GM12891 (cell line): ENCODE data around the gene RGS3.
A peak's percentile ranks its signal among the peaks of the same experiment; 100 is the strongest.

ENCODE experiments used
- DNase-seq: peaks from one replicate; pipeline ENCODE4 v3.0.0; 2011; ENCODE audit warnings: low spot score; ENCODE audit not compliant: insufficient read length
- FAIRE-seq: peaks from 2 replicates; lab custom pipeline; 2011; peaks lifted over from hg19 to GRCh38; lab: Jason Lieb, UNC
- PAX5 ChIP-seq: IDR thresholded peaks from 2 replicates; pipeline ENCODE4 v1.6.1; 2011; ENCODE audit warnings: low read length, moderate library complexity, mild to moderate bottlenecking; ENCODE audit not compliant: insufficient read depth, severe bottlenecking
- POLR2A ChIP-seq: IDR thresholded peaks from 2 replicates; pipeline ENCODE4 v1.6.1; 2011; ENCODE audit warnings: low read depth, low read length, control low read depth
- POLR2AphosphoS5 ChIP-seq: IDR thresholded peaks from 2 replicates; pipeline ENCODE4 v1.6.1; 2011; ENCODE audit warnings: low read depth, low read length, control low read depth
- POU2F2 ChIP-seq: IDR thresholded peaks from 2 replicates; pipeline ENCODE4 v1.6.1; 2011; ENCODE audit warnings: low read depth, mild to moderate bottlenecking, control low read depth, low read length, moderate library complexity
- SPI1 ChIP-seq: IDR thresholded peaks from 2 replicates; pipeline ENCODE4 v1.6.1; 2011; ENCODE audit warnings: low read depth, low read length, control low read depth
- TAF1 ChIP-seq: IDR thresholded peaks from 2 replicates; pipeline ENCODE4 v1.6.1; 2011; ENCODE audit warnings: low read depth, low read length, control low read depth

RGS3 gene

DNA sequence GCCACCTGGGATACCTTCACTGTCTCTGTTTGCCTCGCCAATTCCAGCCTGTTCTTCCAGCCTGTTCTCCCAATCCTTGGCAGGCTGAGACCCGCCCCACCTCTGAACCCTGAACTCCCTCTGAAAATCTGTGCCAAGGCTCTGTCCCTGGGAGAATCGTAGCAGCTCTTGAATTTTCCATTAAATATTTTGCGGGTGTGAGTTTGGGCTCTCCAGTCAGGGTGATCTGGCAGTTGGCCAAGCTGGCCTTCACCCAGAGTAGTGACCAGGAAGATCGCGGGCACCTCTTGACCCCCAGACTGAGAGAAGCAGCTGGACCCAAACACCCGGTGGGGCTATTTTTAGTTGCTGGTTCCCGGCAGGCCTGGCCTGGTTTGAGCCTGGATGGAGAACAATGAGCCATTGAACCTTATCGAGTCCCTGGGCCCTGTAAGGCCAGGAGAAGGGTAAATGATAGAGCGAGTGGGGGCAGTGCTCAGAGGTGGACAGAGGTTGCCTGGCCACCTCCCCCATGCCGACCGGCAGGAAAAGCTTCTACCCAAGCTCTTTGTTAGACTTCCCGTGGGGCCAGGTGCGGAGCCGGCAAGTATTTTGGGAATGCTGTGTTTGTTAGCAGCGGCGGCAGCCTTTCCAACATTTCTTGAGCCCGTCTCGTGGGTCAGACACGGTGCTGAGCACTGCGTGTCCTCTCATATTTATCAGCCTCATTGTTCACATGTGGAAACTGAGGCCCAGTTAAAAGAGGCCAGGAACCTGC is 146.2 kb downstream of the RGS3 start:
- no peak for DNase-seq
- FAIRE-seq = no peak
- no peak for TF ChIP-seq POLR2A
- no peak for TF ChIP-seq PAX5
- no peak for TF ChIP-seq POLR2AphosphoS5
- no peak for TF ChIP-seq POU2F2
- no peak for TF ChIP-seq SPI1
- no peak for TF ChIP-seq TAF1

DNA sequence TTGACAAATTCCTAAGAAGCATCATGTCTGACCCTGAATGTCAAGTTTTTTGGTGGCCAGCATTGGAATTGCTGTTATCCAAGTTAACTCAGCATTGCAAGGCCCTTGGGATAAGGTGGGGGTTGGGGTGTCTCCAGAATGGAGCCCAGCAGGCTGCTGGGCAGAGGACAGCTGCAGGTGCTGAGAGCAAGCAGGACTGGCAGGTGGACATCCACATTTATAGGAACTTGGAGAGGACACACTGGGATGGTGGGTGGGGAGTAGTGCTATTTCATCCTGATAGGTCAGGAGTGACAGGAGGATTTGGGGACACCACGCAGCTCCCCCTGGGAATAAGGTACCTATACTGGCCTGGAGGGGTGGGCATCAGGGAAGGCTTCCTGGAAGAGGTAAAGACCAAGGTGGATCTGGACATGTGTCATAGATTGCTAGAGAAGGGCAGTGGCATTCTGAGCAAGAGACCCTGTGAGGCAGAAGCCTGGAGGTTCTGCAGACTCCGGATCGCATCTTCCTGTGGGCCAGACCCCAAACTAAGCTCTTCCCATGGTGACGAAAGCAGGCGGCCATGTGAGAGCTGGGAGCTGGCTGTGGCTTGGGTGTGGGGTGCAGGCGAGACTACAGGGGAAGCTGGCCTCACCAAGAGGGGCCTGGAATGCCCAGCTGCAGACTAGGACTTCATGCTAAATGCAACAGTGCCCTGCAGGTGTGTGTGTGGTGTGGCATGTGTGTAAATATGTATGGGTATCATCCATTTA is 148.1 kb downstream of the RGS3 start:
- TF ChIP-seq PAX5 (no peak), POLR2A (no peak), SPI1 (no peak), TAF1 (no peak), POLR2AphosphoS5 (no peak), POU2F2 (no peak)
- no peak for FAIRE-seq
- DNase-seq = no peak

DNA sequence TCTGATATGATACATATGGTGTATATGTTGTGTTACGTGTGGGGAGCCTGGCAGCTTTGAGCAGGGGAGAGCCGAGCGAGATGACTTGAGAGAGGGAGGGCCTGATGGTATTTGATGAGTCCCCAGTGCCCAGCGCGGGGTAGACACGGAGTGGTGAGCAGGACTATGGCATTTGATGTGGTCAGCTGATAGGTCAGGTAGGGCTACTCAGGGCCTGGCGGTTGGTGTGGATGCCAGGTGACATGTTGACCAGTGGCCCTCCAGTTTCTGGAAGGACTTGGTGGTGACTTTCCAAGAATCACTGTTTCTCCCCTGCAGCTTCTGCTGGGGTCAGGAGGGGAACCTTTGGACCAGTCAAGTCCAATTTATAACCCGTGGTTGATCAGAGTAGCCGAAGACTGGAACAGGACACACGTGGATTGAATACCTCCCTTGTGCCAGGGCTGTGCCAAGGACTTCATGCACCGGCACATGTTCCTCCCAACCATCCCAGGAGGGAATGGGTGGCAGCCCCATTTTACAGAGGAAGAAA is 148.8 kb downstream of the RGS3 start:
- DNase-seq = no peak
- FAIRE-seq = no peak
- TF ChIP-seq TAF1 (no peak), POU2F2 (no peak), SPI1 (no peak), POLR2AphosphoS5 (no peak), PAX5 (no peak), POLR2A (no peak)

DNA sequence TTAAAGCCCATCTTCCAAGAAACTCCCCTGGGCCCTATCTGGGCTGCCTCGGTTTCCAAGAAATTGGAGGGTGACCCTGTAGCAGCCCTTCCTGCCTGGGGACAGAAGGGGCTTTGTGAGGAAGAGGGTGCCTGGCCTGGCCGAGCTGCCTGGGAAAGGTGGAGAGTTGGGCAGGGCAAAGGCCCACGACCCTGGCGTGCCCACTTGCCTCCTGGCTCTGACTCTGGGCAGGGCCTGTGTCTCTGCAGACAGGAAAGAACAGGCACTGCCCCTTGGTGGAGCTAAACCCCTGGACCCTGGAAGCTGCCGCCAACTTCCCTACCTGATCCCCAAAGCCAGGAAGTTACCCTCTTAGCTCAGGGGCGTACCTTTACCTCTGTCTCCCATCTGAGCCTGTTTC is 149.3 kb downstream of the RGS3 start:
- DNase-seq = no peak
- FAIRE-seq = no peak
- no peak for TF ChIP-seq POLR2AphosphoS5
- TF ChIP-seq TAF1 = no peak
- no peak for TF ChIP-seq POU2F2
- no peak for TF ChIP-seq PAX5
- TF ChIP-seq POLR2A = no peak
- no peak for TF ChIP-seq SPI1

DNA sequence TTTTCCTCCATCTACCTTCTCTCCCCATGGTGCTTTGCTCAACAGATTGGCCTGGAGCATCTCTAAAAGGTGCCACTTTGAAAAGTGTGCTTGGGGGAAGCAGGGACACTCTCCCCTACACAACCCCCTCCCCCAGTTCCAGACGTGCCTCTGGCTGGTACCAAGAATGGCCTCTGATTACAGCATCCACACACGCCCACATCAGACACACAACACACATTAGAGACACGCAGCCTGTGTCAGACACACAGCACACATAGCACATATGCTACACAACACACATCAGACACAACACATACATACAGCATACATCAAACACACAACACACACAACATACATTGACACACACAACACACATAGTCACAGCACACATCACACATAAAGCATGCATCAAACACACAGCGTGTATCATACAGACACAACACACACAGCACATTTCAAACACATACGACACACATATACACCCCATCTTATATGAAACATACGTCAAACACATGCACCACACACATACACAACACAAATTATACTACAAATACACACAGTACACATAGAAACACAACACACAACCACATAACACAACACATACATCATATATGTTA is 150.4 kb downstream of the RGS3 start:
- FAIRE-seq (peak; percentile 94), DNase-seq (no peak)
- TF ChIP-seq PAX5 (no peak), POLR2AphosphoS5 (no peak), TAF1 (no peak), POU2F2 (no peak), POLR2A (no peak), SPI1 (no peak)

DNA sequence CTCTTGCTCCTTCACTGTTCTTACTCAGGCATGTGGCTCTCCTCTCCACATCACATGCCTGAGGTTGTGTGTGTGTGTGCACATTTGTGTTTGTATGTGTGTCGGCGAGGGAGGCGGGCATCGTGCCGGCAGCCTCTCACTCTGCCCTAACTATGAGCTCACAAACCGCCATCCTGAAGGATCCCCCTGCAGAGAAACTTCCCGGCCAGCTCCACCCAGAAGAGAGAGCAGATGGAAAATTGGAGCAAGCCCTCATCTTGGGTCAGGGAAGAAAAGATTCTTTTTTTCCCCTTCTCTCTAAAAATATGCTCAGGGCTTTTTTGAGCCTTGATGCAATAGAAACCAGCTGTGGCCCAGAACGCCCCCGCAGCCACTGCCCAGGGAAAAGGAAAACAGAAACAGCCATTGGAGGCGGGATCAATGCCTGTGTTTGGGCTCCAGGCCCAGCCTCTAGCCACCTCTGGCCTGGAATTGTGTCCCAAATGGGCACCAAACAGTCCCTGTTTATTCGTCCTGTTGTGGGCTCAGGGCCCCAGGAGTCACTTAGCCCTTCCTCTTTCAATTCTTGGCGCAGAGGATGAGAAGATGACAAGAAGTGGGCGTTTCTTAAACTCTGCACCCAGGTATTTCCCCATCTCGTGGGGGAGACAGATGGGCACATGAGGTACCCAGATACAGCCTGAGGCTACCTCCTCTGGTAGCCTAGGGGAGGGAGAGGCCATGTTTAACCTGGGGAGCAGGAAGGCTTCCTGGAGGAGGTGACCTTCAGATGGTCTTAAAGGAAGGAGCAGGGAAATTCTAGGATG is 151.5 kb downstream of the RGS3 start:
- no peak for DNase-seq
- FAIRE-seq = peak; percentile 80
- no peak for TF ChIP-seq POLR2A
- peak; percentile 64 for TF ChIP-seq SPI1

DNA sequence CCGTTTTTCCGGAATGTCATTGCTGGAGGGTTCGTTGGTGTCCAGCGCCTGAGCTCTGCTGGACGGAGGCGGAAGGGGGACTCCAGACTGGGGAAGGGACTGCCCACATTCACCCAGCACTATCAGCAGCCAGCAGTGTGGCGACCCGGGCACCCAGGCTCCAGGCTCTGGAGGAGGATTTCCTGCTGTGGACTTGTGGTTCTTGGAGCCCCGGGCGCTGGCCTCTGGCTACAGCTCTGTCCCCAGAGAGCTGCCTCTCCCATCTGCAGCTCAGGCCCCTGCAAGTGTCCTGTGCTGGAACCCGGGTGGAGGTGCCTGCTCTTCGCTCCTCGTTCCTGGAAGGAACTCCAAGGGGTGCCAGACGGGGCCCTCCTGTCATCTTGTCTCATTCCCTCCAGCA is 152.6 kb downstream of the RGS3 start:
- TF ChIP-seq TAF1 (no peak), POU2F2 (no peak), PAX5 (no peak), POLR2AphosphoS5 (no peak), SPI1 (no peak), POLR2A (no peak)
- FAIRE-seq = no peak
- DNase-seq = no peak

DNA sequence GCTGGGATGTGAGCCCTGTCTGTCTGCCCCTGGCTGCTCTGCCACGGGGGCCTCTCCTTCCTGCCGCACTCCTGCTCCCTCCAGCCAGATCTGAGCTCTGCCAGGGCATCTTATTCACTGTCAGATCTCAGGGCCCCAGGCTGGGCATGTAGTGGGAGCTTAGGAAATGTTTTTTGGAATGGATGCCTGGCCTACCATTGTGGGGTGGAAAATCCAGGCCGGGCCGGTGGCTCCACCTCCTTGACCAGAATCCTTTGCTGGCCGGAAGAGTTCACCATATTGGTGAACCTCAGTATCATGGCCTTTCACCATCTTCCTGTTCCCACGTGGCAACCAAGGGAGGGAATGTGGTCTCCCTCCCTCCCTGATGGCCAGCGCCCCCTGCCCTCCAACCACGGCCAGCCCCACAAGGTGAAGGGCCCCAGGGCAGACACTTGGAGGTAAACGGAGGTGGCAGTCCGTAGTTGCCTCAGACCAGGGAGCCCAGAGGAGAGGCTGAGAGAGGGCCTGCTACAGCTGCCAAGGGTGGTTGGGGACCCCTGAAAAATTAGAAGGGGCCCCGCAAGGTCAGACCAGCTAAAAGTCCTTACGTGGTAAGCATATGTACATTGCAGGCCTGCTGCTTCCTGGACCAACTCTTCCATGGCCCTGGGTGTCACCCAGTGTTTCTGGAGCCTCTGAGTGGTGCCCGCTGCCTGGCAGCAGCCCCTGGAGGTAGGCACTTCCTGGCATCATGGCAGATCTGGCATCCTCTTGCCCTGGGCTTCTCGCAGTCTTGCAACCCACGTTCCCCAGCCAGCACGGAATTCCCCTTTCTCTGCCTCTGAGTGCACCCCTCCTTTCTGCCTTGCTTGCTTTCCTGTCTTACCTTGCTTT is 153.3 kb downstream of the RGS3 start:
- DNase-seq (no peak), FAIRE-seq (peak; percentile 81)
- TF ChIP-seq POLR2A = no peak
- TF ChIP-seq SPI1 = no peak
- TF ChIP-seq POLR2AphosphoS5 = no peak
- TF ChIP-seq POU2F2 = no peak
- TF ChIP-seq TAF1 = no peak
- TF ChIP-seq PAX5 = no peak
